Fibroblast of lung (primary cell): ENCODE results near the gene KLHL29.

Experiments used
- EZH2 ChIP-seq: IDR thresholded peaks from 2 replicates; pipeline ENCODE4 v1.5.1; 2012; ENCODE audit warnings: low read length, control low read depth, mild to moderate bottlenecking; ENCODE audit errors: missing control alignments
- TF ChIP-seq, protein P1 (sequence below), 2 donors: IDR thresholded peaks in 1 of 2; conservative IDR thresholded peaks in 1 of 2; 1 replicate in 1 of 2; 2 replicates in 1 of 2; pipeline ENCODE4 v1.5.1; 2011 to 2012; ENCODE audit warnings: low read length in 2 of 2, control low read depth in 1 of 2, inconsistent platforms in 1 of 2, low read depth in 1 of 2, mild to moderate bottlenecking in 1 of 2

DNA sequence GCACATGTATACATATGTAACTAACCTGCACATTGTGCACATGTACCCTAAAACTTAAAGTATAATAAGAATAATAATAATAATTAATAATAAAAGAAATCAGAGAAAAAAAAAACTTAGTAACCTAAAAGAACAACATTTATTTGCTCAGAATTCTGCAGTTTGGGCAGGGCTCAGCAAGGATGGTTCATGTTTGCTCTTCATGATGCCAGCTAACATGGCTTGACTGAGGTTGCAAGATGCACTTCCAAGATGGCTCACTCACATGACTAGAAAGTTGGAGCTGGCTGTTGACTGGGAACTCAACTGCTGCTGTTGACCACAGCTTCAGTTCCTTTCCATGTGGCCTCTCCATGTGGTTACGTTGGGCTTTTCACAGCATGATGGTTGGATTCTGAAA lies 56.4 kb downstream of the KLHL29 start:
- TF ChIP-seq, protein P1, sequence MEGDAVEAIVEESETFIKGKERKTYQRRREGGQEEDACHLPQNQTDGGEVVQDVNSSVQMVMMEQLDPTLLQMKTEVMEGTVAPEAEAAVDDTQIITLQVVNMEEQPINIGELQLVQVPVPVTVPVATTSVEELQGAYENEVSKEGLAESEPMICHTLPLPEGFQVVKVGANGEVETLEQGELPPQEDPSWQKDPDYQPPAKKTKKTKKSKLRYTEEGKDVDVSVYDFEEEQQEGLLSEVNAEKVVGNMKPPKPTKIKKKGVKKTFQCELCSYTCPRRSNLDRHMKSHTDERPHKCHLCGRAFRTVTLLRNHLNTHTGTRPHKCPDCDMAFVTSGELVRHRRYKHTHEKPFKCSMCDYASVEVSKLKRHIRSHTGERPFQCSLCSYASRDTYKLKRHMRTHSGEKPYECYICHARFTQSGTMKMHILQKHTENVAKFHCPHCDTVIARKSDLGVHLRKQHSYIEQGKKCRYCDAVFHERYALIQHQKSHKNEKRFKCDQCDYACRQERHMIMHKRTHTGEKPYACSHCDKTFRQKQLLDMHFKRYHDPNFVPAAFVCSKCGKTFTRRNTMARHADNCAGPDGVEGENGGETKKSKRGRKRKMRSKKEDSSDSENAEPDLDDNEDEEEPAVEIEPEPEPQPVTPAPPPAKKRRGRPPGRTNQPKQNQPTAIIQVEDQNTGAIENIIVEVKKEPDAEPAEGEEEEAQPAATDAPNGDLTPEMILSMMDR (conservative IDR thresholded peaks at IDR 0.05 in 1 of 2, IDR thresholded peaks at IDR 0.05 in 1 of 2; ENCODE audit: low read depth in 1 of 2, low read length in 2 of 2) = no peak
- TF ChIP-seq EZH2 = no peak
